Liver (tissue), 9 donors: Measurements from ENCODE around the gene OR10W1. TPM values are rescaled to one million over a fixed set of nuclear protein-coding genes. Genes with fewer than 3 reads are reported as not detected.

ENCODE experiments used
- DNase-seq: peaks from one replicate; pipeline ENCODE4 v3.0.0-alpha.2; 2017; ENCODE audit warnings: low spot score
- H3K27ac ChIP-seq, 2 donors: one replicate each; pipeline ENCODE4 v1.7.0; 2013; ENCODE audit warnings: inconsistent platforms in 2 of 2, low read length in 2 of 2, control low read depth in 1 of 2, low read depth in 1 of 2, mild to moderate bottlenecking in 1 of 2
- H3K27me3 ChIP-seq, 4 donors: one replicate each; pipeline versions ENCODE4 v1.6.1 to v1.7.0; 2013; ENCODE audit warnings: low read length in 3 of 4, inconsistent platforms in 1 of 4, mild to moderate bottlenecking in 1 of 4, moderate library complexity in 1 of 4; ENCODE audit not compliant: control insufficient read depth in 4 of 4, insufficient read depth in 4 of 4
- H3K36me3 ChIP-seq, 4 donors: one replicate each; pipeline versions ENCODE4 v1.6.1 to v1.7.0; 2013; ENCODE audit warnings: low read length in 3 of 4, mild to moderate bottlenecking in 3 of 4, low read depth in 1 of 4, moderate library complexity in 1 of 4; ENCODE audit not compliant: control insufficient read depth in 4 of 4, insufficient read depth in 3 of 4
- H3K4me1 ChIP-seq, 4 donors: one replicate each; pipeline versions ENCODE4 v1.6.1 to v1.7.0; 2013; ENCODE audit warnings: low read length in 3 of 4, mild to moderate bottlenecking in 3 of 4, moderate library complexity in 1 of 4; ENCODE audit not compliant: control insufficient read depth in 4 of 4, insufficient read depth in 4 of 4
- H3K4me3 ChIP-seq, 3 donors: one replicate each; pipeline versions ENCODE4 v1.6.1 to v1.7.0; 2013; ENCODE audit warnings: low read length in 3 of 3, control low read depth in 1 of 3, low read depth in 1 of 3, mild to moderate bottlenecking in 1 of 3
- H3K9ac ChIP-seq, 2 donors: one replicate each; pipeline ENCODE4 v1.7.0; 2013; ENCODE audit warnings: low read length in 2 of 2, mild to moderate bottlenecking in 2 of 2, moderate library complexity in 2 of 2, control low read depth in 1 of 2, low read depth in 1 of 2
- H3K9me3 ChIP-seq, 4 donors: one replicate each; pipeline versions ENCODE4 v1.6.1 to v1.7.0; 2013; ENCODE audit warnings: low read length in 3 of 4; ENCODE audit not compliant: control insufficient read depth in 4 of 4
- EGR1 ChIP-seq, 2 donors: IDR thresholded peaks; 2 replicates each; pipeline ENCODE4 v1.6.1; 2016 to 2018; ENCODE audit warnings: antibody characterized with exemption in 2 of 2, low read depth in 2 of 2
- FOXA2 ChIP-seq: IDR thresholded peaks from 2 replicates; pipeline ENCODE4 v1.6.1; 2016; ENCODE audit warnings: antibody characterized with exemption
- JUND ChIP-seq, 2 donors: IDR thresholded peaks; 2 replicates each; pipeline ENCODE4 v1.6.1; 2016; ENCODE audit warnings: antibody characterized with exemption in 2 of 2
- NR2F2 ChIP-seq: IDR thresholded peaks from 2 replicates; pipeline ENCODE4 v1.6.1; 2016; ENCODE audit warnings: antibody characterized with exemption
- RAD21 ChIP-seq, 2 donors: IDR thresholded peaks; 2 replicates each; pipeline ENCODE4 v1.6.1; 2016; ENCODE audit warnings: antibody characterized with exemption in 2 of 2, mild to moderate bottlenecking in 2 of 2
- RXRA ChIP-seq, 2 donors: IDR thresholded peaks; 2 replicates each; pipeline ENCODE4 v1.6.1; 2017 to 2018; ENCODE audit warnings: antibody characterized with exemption in 2 of 2, mild to moderate bottlenecking in 1 of 2
- SP1 ChIP-seq: IDR thresholded peaks from 2 replicates; pipeline ENCODE4 v1.6.1; 2018; ENCODE audit warnings: antibody characterized with exemption, mild to moderate bottlenecking
- TAF1 ChIP-seq: conservative IDR thresholded peaks from 2 replicates; pipeline ENCODE4 v1.6.1; 2016; ENCODE audit warnings: antibody characterized with exemption, mild to moderate bottlenecking
- YY1 ChIP-seq: IDR thresholded peaks from 2 replicates; pipeline ENCODE4 v1.6.1; 2016; ENCODE audit warnings: antibody characterized with exemption, mild to moderate bottlenecking
- WGBS: extraction: QIAGEN DNeasy Blood & Tissue Kit; methylation state at CpG from one replicate; pipeline ENCODE4 v1.1.7; 2013; 5-methylcytosine and 5-hydroxymethylcytosine counted together
- polyA plus RNA-seq, 2 donors: library from polyadenylated mRNA; stranded (reverse) in 1 of 2; unstranded in 1 of 2; fragments of 200-250 nt in 1 of 2; fragments of >200 nt in 1 of 2; fragmentation: Nextera tagmentation in 1 of 2; extraction: Ambion mirVana in 1 of 2; gene quantifications; one replicate each; pipeline versions ENCODE4 v1.2.1 to v1.2.3, GENCODE V29; 2013 to 2015
- total RNA-seq, 2 donors: library from RNA; depleted of rRNA; stranded (reverse); fragments of >200 nt; gene quantifications; one replicate each; pipeline ENCODE4 v1.2.3, GENCODE V29; 2014
- TF ChIP-seq, protein P1 (sequence below): IDR thresholded peaks from 2 replicates; pipeline ENCODE4 v1.6.1; 2016; ENCODE audit warnings: antibody characterized with exemption
- TF ChIP-seq, protein P2 (sequence below): IDR thresholded peaks from 2 replicates; pipeline ENCODE4 v1.6.1; 2016; ENCODE audit warnings: antibody characterized with exemption
- TF ChIP-seq, protein P3 (sequence below): IDR thresholded peaks from 2 replicates; pipeline ENCODE4 v1.6.1; 2016; ENCODE audit warnings: antibody characterized with exemption, mild to moderate bottlenecking
- TF ChIP-seq, protein P4 (sequence below): IDR thresholded peaks from 2 replicates; pipeline ENCODE4 v1.6.1; 2016; ENCODE audit warnings: antibody characterized with exemption
- TF ChIP-seq, protein P5 (sequence below): fragments of 150-350 bp; IDR thresholded peaks from 2 replicates; pipeline ENCODE4 v1.5.1; 2017; ENCODE audit warnings: improper control_type of control experiment, low read depth, low read length; ENCODE audit not compliant: missing input control
- donor health status: healthy.
- donor health status: healthy.
- donor health status: healthy.
- donor health status: healthy.
- donor health status: healthy.

The OR10W1 gene
- total and polyA plus RNA-seq, 4 donors, result not detected

DNA sequence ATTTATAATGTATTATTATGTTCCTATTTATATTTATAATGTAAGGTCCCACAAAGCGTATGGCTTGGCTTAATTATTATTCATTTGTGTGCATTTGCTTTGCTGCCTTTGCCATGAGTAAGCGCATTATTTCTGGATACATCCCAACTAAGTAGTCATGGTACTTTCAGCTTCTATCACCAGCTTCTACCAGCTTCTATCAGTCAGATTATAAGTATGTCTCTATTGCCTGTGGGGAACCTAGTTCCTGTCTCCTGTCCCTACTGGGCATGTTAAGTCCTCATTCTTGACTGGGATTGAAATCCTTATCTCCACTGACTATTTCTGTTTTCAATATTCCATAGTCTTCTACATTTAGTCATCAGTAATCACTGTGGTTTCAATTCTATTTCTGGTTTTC lies 33.5 kb upstream of the OR10W1 start:
- no peaks in the 10 kb centered on the region for H3K36me3 ChIP-seq
- no peak for DNase-seq
- no peaks in the 10 kb centered on the region for H3K9me3 ChIP-seq
- H3K4me3 ChIP-seq, result no peak overlapping the region
- WGBS, result 88% methylated on average over 2 of the region's 2 CpGs
- H3K27me3 ChIP-seq, result no peaks in the 10 kb centered on the region
- H3K4me1 ChIP-seq, result no peaks in the 10 kb centered on the region
- no peak overlapping the region for H3K9ac ChIP-seq
- H3K27ac ChIP-seq, result no peak overlapping the region
- no peak for TF ChIP-seq TAF1
- TF ChIP-seq RXRA (IDR thresholded peaks at IDR 0.05), result no peak
- TF ChIP-seq, protein P1, sequence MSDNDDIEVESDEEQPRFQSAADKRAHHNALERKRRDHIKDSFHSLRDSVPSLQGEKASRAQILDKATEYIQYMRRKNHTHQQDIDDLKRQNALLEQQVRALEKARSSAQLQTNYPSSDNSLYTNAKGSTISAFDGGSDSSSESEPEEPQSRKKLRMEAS, result no peak

DNA sequence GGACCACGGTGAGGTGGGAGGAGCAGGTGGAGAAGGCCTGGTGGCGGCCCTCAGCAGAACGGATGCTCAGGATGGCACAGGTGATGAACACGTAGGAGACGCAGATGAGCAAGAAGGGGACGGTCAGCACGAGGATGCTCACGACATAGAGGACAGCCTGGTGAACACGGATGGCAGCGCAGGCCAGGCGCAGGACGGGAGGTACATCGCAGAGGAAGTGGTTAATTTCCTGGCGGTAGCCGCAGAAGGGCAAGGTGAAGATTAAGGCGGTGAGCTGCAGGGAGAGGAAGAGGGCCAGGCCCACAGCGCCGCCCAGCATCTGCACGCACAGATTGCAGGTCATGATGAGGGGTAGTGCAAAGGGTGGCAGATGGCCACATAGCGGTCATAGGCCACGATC lies 24.0 kb upstream of the OR10W1 start:
- 87% methylated on average over 21 of the region's 21 CpGs for WGBS
- Histone ChIP-seq H3K4me1 (no peaks in the 10 kb centered on the region), H3K9ac (no peak overlapping the region), H3K27me3 (no peaks in the 10 kb centered on the region), H3K27ac (no peak overlapping the region), H3K4me3 (no peak overlapping the region), H3K36me3 (no peaks in the 10 kb centered on the region), H3K9me3 (no peaks in the 10 kb centered on the region)
- TF ChIP-seq TAF1 (no peak), FOXA2 (no peak), SP1 (no peak)
- TF ChIP-seq, protein P2, sequence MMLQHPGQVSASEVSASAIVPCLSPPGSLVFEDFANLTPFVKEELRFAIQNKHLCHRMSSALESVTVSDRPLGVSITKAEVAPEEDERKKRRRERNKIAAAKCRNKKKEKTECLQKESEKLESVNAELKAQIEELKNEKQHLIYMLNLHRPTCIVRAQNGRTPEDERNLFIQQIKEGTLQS, result no peak
- no peak for DNase-seq

DNA sequence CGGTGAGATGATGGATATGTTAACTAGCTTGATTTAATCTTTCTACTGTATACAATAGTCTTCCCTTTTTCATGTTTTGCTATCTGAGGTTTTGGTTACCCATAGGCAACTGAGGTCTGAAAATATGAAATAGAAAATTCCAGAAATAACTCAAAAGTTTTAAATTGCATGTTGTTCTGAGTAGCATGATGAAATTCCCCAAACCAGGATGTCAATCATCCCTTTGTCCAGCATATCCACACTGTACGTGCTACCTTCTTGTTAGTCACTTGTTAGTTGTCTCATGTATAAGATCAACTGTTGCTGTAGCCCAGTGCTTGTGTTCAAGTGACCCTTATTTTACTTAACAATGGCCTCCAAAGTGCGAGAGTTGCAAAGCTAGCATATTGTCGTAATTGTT lies 21.2 kb upstream of the OR10W1 start:
- WGBS, result 62% methylated on average over 4 of the region's 4 CpGs
- Histone ChIP-seq H3K9ac (no peak overlapping the region), H3K9me3 (no peaks in the 10 kb centered on the region), H3K4me1 (no peaks in the 10 kb centered on the region), H3K27me3 (no peaks in the 10 kb centered on the region), H3K4me3 (no peak overlapping the region), H3K36me3 (no peaks in the 10 kb centered on the region), H3K27ac (no peak overlapping the region)
- TF ChIP-seq, protein P3, sequence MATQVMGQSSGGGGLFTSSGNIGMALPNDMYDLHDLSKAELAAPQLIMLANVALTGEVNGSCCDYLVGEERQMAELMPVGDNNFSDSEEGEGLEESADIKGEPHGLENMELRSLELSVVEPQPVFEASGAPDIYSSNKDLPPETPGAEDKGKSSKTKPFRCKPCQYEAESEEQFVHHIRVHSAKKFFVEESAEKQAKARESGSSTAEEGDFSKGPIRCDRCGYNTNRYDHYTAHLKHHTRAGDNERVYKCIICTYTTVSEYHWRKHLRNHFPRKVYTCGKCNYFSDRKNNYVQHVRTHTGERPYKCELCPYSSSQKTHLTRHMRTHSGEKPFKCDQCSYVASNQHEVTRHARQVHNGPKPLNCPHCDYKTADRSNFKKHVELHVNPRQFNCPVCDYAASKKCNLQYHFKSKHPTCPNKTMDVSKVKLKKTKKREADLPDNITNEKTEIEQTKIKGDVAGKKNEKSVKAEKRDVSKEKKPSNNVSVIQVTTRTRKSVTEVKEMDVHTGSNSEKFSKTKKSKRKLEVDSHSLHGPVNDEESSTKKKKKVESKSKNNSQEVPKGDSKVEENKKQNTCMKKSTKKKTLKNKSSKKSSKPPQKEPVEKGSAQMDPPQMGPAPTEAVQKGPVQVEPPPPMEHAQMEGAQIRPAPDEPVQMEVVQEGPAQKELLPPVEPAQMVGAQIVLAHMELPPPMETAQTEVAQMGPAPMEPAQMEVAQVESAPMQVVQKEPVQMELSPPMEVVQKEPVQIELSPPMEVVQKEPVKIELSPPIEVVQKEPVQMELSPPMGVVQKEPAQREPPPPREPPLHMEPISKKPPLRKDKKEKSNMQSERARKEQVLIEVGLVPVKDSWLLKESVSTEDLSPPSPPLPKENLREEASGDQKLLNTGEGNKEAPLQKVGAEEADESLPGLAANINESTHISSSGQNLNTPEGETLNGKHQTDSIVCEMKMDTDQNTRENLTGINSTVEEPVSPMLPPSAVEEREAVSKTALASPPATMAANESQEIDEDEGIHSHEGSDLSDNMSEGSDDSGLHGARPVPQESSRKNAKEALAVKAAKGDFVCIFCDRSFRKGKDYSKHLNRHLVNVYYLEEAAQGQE, result no peak
- TF ChIP-seq YY1 (no peak), NR2F2 (no peak), RAD21 (IDR thresholded peaks at IDR 0.05) (no peak), JUND (IDR thresholded peaks at IDR 0.05) (no peak), EGR1 (IDR thresholded peaks at IDR 0.05; ENCODE audit: low read depth in 2 of 2) (no peak), RXRA (IDR thresholded peaks at IDR 0.05) (no peak)
- TF ChIP-seq, protein P4, sequence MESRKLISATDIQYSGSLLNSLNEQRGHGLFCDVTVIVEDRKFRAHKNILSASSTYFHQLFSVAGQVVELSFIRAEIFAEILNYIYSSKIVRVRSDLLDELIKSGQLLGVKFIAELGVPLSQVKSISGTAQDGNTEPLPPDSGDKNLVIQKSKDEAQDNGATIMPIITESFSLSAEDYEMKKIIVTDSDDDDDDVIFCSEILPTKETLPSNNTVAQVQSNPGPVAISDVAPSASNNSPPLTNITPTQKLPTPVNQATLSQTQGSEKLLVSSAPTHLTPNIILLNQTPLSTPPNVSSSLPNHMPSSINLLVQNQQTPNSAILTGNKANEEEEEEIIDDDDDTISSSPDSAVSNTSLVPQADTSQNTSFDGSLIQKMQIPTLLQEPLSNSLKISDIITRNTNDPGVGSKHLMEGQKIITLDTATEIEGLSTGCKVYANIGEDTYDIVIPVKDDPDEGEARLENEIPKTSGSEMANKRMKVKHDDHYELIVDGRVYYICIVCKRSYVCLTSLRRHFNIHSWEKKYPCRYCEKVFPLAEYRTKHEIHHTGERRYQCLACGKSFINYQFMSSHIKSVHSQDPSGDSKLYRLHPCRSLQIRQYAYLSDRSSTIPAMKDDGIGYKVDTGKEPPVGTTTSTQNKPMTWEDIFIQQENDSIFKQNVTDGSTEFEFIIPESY, result no peak
- TF ChIP-seq, protein P1, result no peak
- TF ChIP-seq, protein P5, sequence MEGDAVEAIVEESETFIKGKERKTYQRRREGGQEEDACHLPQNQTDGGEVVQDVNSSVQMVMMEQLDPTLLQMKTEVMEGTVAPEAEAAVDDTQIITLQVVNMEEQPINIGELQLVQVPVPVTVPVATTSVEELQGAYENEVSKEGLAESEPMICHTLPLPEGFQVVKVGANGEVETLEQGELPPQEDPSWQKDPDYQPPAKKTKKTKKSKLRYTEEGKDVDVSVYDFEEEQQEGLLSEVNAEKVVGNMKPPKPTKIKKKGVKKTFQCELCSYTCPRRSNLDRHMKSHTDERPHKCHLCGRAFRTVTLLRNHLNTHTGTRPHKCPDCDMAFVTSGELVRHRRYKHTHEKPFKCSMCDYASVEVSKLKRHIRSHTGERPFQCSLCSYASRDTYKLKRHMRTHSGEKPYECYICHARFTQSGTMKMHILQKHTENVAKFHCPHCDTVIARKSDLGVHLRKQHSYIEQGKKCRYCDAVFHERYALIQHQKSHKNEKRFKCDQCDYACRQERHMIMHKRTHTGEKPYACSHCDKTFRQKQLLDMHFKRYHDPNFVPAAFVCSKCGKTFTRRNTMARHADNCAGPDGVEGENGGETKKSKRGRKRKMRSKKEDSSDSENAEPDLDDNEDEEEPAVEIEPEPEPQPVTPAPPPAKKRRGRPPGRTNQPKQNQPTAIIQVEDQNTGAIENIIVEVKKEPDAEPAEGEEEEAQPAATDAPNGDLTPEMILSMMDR, result no peak
- DNase-seq, result no peak
